Activated T-helper 2 cell treated with anti-CD3 and anti-CD28 coated beads, Interferon-gamma antibody, Interleukin-2, Interleukin-4, amounts not matched to agents 10 μg/mL and 5 μg/mL and 100 μg/mL, durations not matched to agents 14 hours and 24 hours and 36 hours (primary cell): Measurements from ENCODE around the gene EXOG. TPM values are rescaled to one million over a fixed set of nuclear protein-coding genes. Genes with fewer than 3 reads are reported as not detected.
A peak's percentile ranks its signal among the peaks of the same experiment; 100 is the strongest.

Experiments
- DNase-seq: peaks from one replicate; pipeline ENCODE4 v3.0.0; 2021; ENCODE audit warnings: low spot score
- H3K27ac Mint-ChIP-seq: one replicate; pipeline ENCODE4 v1.8.0; 2021; ENCODE audit warnings: mixed read lengths
- H3K27me3 Mint-ChIP-seq: one replicate; pipeline ENCODE4 v1.8.0; 2021; ENCODE audit warnings: low read depth, mixed read lengths
- H3K36me3 Mint-ChIP-seq: one replicate; pipeline ENCODE4 v1.8.0; 2021; ENCODE audit warnings: low read depth, mixed read lengths
- H3K4me1 Mint-ChIP-seq: one replicate; pipeline ENCODE4 v1.8.0; 2021; ENCODE audit warnings: low read depth, mixed read lengths
- H3K4me3 Mint-ChIP-seq: one replicate; pipeline ENCODE4 v1.8.0; 2021; ENCODE audit warnings: low read depth, mild to moderate bottlenecking, moderate library complexity, mixed read lengths
- H3K9me3 Mint-ChIP-seq: one replicate; pipeline ENCODE4 v1.8.0; 2021; ENCODE audit warnings: mixed read lengths
- intact Hi-C: fragments of 100-400 bp; cut with micrococcal nuclease; formaldehyde crosslinking; loops from one replicate; pipeline ENCODE4 v1.15.1; 2023
- total RNA-seq: library from RNA; stranded (reverse); gene quantifications from 2 replicates; pipeline ENCODE4 v1.2.3, GENCODE V29; 2022

The EXOG gene
- total RNA-seq, 1 donor from 2014 or later, result 13.7 TPM

DNA sequence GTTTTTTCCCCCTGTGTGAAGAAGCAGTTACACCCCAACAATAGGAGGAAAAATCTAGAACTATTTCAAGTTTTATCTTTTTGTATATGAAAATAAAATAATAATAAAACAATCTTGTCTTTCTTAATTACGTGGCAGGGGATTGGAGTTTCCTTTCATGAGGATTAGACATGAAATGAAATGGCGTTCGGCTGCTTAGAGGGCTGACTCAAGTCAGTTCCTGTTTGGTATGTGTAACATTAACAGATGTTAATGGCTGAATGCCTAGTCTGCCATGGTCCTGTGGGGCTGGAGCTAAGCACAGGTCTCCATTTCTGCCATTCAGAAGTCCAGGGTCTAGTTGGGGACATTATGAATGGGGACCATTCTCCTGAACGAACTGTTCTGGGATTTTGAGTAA is 3.1 kb upstream of the EXOG start:
- intact Hi-C loops, result no loop called here
- H3K4me3 Mint-ChIP-seq, result no peak overlapping the region

DNA sequence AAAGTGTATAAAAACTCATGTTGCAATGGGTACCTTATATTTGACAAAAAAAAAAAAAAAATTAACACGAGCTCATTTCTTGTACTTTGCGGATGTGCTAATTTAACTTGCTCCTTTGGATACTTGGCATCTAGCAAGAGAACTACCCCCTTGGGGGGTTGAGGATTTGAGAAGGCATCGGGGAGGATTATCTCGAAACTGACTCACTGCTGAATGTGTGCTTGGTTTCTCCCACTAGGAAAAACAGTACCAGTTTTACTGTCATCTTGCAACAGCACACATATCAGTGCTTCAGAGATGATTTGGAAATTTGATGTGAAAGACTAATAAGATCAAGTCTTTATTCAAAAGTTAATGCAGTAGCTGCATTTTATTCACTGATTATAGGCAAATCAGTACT is 891 bp downstream of the EXOG start:
- Mint-ChIP-seq H3K36me3 (peaks cover 26% of the 10 kb centered on the region), H3K4me3 (peak overlapping the region; percentile 91), H3K9me3 (no peaks in the 10 kb centered on the region), H3K27ac (peak overlapping the region; percentile 82), H3K4me1 (peaks cover 15% of the 10 kb centered on the region), H3K27me3 (no peaks in the 10 kb centered on the region)
- intact Hi-C loops, result loop anchor here (2.0 kb wide), 3 partner anchors 24 to 910 kb away; partner anchors contain the start of gene RPSA
- DNase-seq, result no peak

More for the DNA sequence above, 3.1 kb upstream of the EXOG start:
- H3K27me3 Mint-ChIP-seq, result no peaks in the 10 kb centered on the region
- no peak overlapping the region for H3K27ac Mint-ChIP-seq
- no peak for DNase-seq
- peaks cover 2% of the 10 kb centered on the region for H3K36me3 Mint-ChIP-seq
- H3K4me1 Mint-ChIP-seq, result peaks cover 10% of the 10 kb centered on the region
- H3K9me3 Mint-ChIP-seq, result no peaks in the 10 kb centered on the region

DNA sequence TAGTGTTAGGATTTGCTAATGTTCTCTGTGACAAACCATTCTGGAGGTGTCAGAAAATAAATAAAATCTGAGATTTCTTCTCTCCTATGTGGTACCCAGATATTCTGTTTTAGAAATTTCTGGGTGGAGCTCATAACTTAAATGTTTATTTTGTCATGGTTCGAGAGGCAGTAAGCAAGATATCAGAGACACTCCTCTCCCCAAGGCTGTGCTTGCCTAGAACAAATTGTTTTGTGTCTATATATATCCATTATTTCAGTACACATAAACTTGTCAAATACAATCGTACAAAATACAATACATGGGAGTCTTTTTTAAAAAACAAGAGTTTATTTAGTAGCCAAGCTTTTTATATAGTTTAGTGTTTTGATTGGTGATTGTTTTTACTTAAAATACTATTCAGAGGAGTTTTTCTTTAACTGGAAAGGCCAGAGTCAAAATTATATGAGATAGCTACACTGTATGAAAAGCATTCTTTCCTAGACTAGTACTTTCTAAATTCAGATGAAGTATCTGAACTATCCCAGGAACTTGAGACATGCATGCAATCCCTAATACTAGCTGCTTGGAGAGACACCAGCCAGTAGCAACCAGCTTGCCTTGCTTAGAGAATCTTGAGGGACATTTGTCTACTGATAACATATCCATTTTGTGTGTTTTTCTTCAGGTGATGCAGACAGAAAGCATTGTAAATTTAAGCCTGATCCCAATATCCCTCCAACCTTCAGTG is 4.7 kb downstream of the EXOG start:
- intact Hi-C loops, result no loop called here
- H3K36me3 Mint-ChIP-seq, result peaks cover 45% of the 10 kb centered on the region
- H3K9me3 Mint-ChIP-seq, result no peaks in the 10 kb centered on the region
- DNase-seq, result no peak
- H3K27me3 Mint-ChIP-seq, result no peaks in the 10 kb centered on the region
- peaks cover 15% of the 10 kb centered on the region for H3K4me1 Mint-ChIP-seq
- no peak overlapping the region for H3K4me3 Mint-ChIP-seq
- no peak overlapping the region for H3K27ac Mint-ChIP-seq

DNA sequence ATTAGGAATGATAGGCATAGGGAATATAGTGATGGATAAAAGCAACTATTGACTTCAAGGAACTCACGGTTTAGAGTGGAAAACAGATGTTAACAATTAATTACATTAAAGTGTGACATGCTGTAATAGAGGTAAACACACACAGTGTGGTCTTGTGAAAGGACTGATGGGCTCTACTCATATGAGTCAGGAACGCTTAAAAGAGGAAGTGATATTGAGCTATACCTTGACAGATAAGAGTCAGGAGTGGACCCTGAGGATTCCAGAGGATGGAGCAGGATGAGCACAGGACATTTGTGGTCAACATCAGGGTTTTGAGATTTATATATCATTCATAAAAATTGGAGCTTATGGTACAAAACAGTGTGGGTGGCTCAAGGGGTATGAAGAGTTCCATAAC is 11.0 kb downstream of the EXOG start:
- Mint-ChIP-seq H3K4me3 (no peak overlapping the region), H3K4me1 (no peaks in the 10 kb centered on the region), H3K9me3 (no peaks in the 10 kb centered on the region), H3K27me3 (no peaks in the 10 kb centered on the region), H3K36me3 (peaks cover 50% of the 10 kb centered on the region), H3K27ac (no peak overlapping the region)
- DNase-seq, result no peak
- intact Hi-C loops, result no loop called here

DNA sequence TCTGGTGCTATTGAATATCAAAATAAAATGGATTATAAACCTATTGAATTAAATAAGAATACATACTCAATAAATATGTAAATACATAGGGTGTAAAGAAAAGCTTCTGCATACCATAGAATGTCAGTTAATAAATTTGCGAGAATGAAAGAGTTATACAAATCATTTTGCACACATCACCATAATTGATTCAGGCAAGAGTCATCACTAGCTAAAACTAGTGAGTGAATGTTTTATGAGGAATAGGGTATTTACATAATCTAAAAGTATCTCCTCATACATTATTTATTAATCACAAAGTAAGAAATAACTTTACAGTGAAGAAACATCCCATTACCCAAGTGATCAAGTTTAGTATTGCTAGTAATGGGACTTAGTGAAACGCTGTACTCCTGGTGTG is 13.6 kb downstream of the EXOG start:
- DNase-seq, result no peak
- Mint-ChIP-seq H3K9me3 (no peaks in the 10 kb centered on the region), H3K27ac (no peak overlapping the region), H3K4me3 (no peak overlapping the region), H3K4me1 (no peaks in the 10 kb centered on the region), H3K36me3 (peaks cover 45% of the 10 kb centered on the region), H3K27me3 (no peaks in the 10 kb centered on the region)
- intact Hi-C loops, result no loop called here

DNA sequence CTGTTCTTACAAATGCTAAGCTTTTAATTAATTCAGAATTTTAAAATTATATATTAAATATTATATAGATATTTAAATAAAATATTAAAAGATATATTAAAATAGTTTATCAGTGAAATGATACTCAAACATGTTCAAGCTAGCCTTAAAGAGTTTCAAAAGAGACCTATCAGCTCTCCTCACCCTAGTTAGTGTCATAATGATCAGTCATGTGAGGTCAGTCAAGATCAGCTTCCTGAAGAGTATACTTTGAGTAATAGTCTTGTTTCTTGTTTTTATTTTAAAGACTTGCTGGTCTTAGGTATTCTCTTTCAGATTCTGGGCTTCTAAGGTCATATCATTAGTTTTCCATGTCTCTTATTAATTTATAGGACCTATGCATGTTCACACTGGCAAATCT is 14.5 kb downstream of the EXOG start:
- H3K4me3 Mint-ChIP-seq, result no peak overlapping the region
- no peak overlapping the region for H3K27ac Mint-ChIP-seq
- H3K36me3 Mint-ChIP-seq, result peaks cover 44% of the 10 kb centered on the region
- H3K4me1 Mint-ChIP-seq, result no peaks in the 10 kb centered on the region
- DNase-seq, result no peak
- no peaks in the 10 kb centered on the region for H3K9me3 Mint-ChIP-seq
- intact Hi-C loops, result no loop called here
- no peaks in the 10 kb centered on the region for H3K27me3 Mint-ChIP-seq

DNA sequence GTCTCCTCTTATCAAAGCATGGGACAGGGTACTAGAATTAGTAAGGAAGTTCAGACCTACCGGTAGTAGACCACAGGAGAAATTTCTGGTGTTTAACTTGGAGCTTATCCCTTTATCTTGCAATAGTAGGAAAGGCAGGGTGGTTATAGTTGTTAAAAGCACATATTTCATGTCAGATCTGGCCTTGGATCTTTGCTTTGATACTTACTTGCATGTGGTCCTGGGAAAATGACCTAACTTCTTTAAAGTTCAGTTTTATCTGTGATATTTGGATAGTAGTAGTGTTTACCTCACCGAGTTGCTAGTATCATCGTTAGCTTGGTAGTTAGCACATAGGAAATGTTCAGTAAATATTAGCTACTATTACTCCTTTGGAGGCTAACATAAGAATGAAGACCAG is 15.4 kb downstream of the EXOG start:
- no peaks in the 10 kb centered on the region for H3K9me3 Mint-ChIP-seq
- peaks cover 44% of the 10 kb centered on the region for H3K36me3 Mint-ChIP-seq
- no peaks in the 10 kb centered on the region for H3K27me3 Mint-ChIP-seq
- intact Hi-C loops, result no loop called here
- no peak for DNase-seq
- H3K4me3 Mint-ChIP-seq, result no peak overlapping the region
- H3K4me1 Mint-ChIP-seq, result no peaks in the 10 kb centered on the region
- no peak overlapping the region for H3K27ac Mint-ChIP-seq

DNA sequence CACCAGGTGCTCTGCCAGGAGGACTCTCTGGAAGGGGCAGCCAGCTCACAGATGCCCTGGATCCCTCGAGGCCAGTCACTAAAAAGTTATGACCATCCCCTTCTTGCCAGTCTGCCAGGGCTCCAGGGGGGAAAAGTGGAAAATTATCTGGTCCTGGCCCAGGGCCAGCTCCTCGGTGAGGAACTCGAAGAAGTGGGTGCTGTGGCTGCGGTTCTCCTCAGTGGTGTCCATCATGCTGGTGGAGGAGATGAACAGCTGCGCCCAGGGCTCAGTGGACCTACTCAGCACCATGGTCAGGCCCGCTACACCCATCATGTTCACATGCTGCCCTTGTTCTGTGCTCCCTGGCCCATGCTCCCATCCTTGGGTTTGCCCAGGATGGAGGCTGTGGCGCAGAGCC is 19.2 kb downstream of the EXOG start:
- Mint-ChIP-seq H3K4me3 (no peak overlapping the region), H3K27ac (no peak overlapping the region), H3K36me3 (peaks cover 41% of the 10 kb centered on the region), H3K4me1 (peaks cover 16% of the 10 kb centered on the region), H3K9me3 (no peaks in the 10 kb centered on the region), H3K27me3 (no peaks in the 10 kb centered on the region)
- no peak for DNase-seq
- intact Hi-C loops, result no loop called here

DNA sequence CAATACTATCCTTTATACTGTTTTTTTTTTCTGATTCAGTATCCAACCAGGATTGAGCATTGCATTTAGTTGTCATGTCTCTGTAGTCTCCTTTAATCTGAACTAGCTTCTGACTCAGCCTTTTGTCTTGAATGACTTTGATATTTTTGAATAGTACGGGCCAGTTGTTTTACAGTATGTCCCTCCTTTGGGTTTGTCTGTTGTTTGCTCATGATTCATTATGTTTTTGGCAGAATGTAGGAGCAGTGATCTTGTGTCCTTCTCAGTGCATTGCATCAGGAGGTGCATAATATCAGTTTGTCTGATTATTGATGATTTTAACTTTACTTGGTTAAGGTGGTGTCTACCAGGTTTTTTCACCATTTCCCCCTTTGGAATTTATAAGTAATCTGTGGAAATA is 20.5 kb downstream of the EXOG start:
- no peak overlapping the region for H3K4me3 Mint-ChIP-seq
- no peaks in the 10 kb centered on the region for H3K27me3 Mint-ChIP-seq
- no peak overlapping the region for H3K27ac Mint-ChIP-seq

DNA sequence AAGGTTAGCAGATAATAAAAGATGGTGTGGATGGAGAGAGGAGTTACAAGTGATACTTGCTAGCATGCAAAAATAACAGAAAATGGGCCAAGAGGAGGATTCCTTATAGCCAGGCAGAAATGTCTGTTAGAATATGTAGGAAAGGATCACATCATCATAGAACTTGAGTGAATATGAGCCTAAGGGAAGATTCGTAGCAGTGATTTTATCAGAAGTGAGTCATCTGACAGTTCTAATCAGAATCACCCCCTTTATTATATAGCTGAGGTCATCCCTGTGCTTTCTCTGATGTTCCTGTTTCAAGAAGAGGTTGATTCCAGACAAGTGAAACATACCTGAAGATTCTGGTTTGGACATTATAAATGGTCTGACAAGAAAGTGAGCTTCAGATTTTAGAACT is 22.9 kb downstream of the EXOG start:
- peaks cover 32% of the 10 kb centered on the region for H3K36me3 Mint-ChIP-seq
- no peaks in the 10 kb centered on the region for H3K27me3 Mint-ChIP-seq
- intact Hi-C loops, result no loop called here
- no peak for DNase-seq
- H3K27ac Mint-ChIP-seq, result no peak overlapping the region
- peaks cover 21% of the 10 kb centered on the region for H3K4me1 Mint-ChIP-seq
- no peaks in the 10 kb centered on the region for H3K9me3 Mint-ChIP-seq
- no peak overlapping the region for H3K4me3 Mint-ChIP-seq

More for the DNA sequence above, 20.5 kb downstream of the EXOG start:
- Mint-ChIP-seq H3K36me3 (peaks cover 38% of the 10 kb centered on the region), H3K9me3 (no peaks in the 10 kb centered on the region), H3K4me1 (peaks cover 21% of the 10 kb centered on the region)
- no peak for DNase-seq
- intact Hi-C loops, result no loop called here

DNA sequence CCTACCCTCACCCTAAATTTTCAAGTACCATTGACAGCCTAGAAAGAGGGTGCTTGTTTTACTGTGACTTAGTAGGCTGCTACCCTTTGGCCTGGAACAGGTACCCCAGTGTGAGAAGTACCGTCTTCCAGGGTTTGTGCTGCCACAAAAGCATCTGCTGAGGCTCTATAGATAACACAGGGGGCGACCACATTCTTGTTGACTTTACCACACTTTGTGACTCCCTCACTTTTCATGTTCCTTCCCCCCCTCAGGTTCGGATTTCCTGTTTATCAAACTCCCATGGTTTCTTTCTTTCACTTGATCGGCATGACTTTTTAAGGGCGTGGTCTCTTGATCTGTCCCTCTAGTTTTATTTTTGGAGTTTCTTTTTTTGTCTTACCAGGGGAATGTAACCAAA is 23.5 kb downstream of the EXOG start:
- H3K9me3 Mint-ChIP-seq, result no peaks in the 10 kb centered on the region
- peak; percentile 19 for DNase-seq
- H3K4me1 Mint-ChIP-seq, result peaks cover 21% of the 10 kb centered on the region
- H3K36me3 Mint-ChIP-seq, result peaks cover 32% of the 10 kb centered on the region
- no peaks in the 10 kb centered on the region for H3K27me3 Mint-ChIP-seq
- intact Hi-C loops, result loop anchor here (2.0 kb wide), 2 partner anchors 23 to 481 kb away; partner anchors contain the start of gene EXOG
- peak overlapping the region; percentile 2 for H3K4me3 Mint-ChIP-seq
- H3K27ac Mint-ChIP-seq, result peak overlapping the region; percentile 17

DNA sequence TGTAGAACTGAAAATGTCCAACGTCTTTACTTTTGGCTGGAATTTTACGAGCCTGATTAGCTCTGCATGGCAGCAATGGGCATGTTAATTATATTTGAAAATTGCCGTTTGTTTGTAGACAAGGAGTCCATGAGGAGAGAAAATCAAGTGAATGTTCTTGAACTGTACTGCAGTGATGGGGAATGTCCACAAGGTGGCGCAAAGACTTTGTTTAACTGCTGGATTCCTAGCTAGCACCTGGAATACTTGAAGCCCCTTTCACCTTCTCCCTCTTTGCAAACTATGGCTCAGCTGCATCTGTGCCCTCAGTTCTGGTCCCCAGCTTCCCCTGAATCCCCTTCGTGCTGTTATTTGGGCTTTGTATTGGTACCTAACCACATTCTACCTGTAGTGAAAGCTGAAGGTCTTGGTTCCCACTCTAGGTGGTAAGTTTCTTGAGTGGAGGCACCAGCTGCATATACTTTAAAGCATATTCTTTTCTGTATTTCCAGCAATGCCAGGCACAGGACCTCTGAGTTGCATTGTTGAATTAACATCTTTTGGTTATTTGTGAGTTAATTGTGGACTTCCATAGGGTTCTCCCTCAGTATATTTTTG is 25.3 kb downstream of the EXOG start:
- Mint-ChIP-seq H3K9me3 (no peaks in the 10 kb centered on the region), H3K4me1 (peaks cover 21% of the 10 kb centered on the region), H3K36me3 (peaks cover 38% of the 10 kb centered on the region), H3K27ac (no peak overlapping the region), H3K4me3 (no peak overlapping the region), H3K27me3 (no peaks in the 10 kb centered on the region)
- intact Hi-C loops, result loop anchor here (1.0 to 2.0 kb wide), 4 partner anchors 25 to 479 kb away; partner anchors contain the start of gene EXOG
- peak; percentile 28 for DNase-seq

DNA sequence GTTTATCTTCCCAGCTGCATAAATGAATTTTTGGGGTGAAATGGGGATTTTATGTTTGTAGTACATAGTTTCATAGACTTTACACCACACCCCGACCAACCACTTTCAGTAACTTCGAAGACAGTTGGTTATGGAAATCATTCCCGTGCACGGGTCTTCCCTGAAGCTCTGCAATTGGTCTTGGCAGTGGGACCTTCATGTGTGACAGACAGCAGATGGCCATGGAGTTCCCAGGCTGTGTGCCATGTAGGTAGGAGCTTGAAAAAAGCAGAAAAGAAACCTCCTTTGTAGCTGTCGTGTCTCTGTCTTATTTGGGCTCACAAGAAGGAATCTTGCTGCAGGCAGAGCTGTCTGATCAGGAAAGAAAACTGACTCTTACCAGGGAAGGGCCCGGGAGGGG is 25.9 kb downstream of the EXOG start:
- Mint-ChIP-seq H3K27ac (no peak overlapping the region), H3K4me1 (peaks cover 21% of the 10 kb centered on the region), H3K36me3 (peaks cover 38% of the 10 kb centered on the region), H3K27me3 (no peaks in the 10 kb centered on the region), H3K9me3 (no peaks in the 10 kb centered on the region), H3K4me3 (no peak overlapping the region)
- intact Hi-C loops, result no loop called here
- no peak for DNase-seq
